ENCODE data around the gene TM2D1.

The TM2D1 gene

GRCh38 chr1:61645476-61645875 is 79.5 kb downstream of the TM2D1 start:
- DNase-seq (ENCODE audit: low read depth): no peak
- no peak overlapping the region for H3K4me3 ChIP-seq (replicated peaks; ENCODE audit: low read depth, low read length)
- no peak for TF ChIP-seq CTCF (IDR thresholded peaks at IDR 0.05; ENCODE audit: low read length, missing control alignments)

- no peak for DNase-seq (ENCODE audit: low read depth)
Measured at GRCh38 chr1:61644303-61644702, 80.6 kb downstream of the TM2D1 start.

GRCh38 chr1:61642475-61643232 is 82.3 kb downstream of the TM2D1 start:
- DNase-seq (ENCODE audit: low read depth): no peak
- no peak for TF ChIP-seq CTCF (IDR thresholded peaks at IDR 0.05; ENCODE audit: low read length, missing control alignments)
- no peak overlapping the region for H3K4me3 ChIP-seq (replicated peaks; ENCODE audit: low read depth, low read length)

More at GRCh38 chr1:61644303-61644702, 80.6 kb downstream of the TM2D1 start:
- no peak overlapping the region for H3K4me3 ChIP-seq (replicated peaks; ENCODE audit: low read depth, low read length)
- no peak for TF ChIP-seq CTCF (IDR thresholded peaks at IDR 0.05; ENCODE audit: low read length, missing control alignments)

- DNase-seq (ENCODE audit: low read depth): peak; percentile 80
- peak; percentile 87 for TF ChIP-seq CTCF (IDR thresholded peaks at IDR 0.05; ENCODE audit: low read length, missing control alignments)
- peak overlapping the region; percentile 20 for H3K4me3 ChIP-seq (replicated peaks; ENCODE audit: low read depth, low read length)
Measured at GRCh38 chr1:61641578-61642336, 83.2 kb downstream of the TM2D1 start.

- H3K4me3 ChIP-seq (replicated peaks; ENCODE audit: low read depth, low read length): peak overlapping the region; percentile 20
- no peak for DNase-seq (ENCODE audit: low read depth)
- no peak for TF ChIP-seq CTCF (IDR thresholded peaks at IDR 0.05; ENCODE audit: low read length, missing control alignments)
Measured at GRCh38 chr1:61640531-61641530, 84.1 kb downstream of the TM2D1 start.

GRCh38 chr1:61639608-61640336 is 85.2 kb downstream of the TM2D1 start:
- no peak overlapping the region for H3K4me3 ChIP-seq (replicated peaks; ENCODE audit: low read depth, low read length)
- TF ChIP-seq CTCF (IDR thresholded peaks at IDR 0.05; ENCODE audit: low read length, missing control alignments): no peak

More at GRCh38 chr1:61639608-61640336, 85.2 kb downstream of the TM2D1 start:
- no peak for DNase-seq (ENCODE audit: low read depth)

Data from fibroblast of pulmonary artery (primary cell).